Activated T-cell treated with anti-CD3 and anti-CD28 coated beads, Interleukin-2, amount 50 U/mL, for 48 hours (primary cell): ENCODE measurements around the gene ZNF559.
A peak's percentile ranks its signal among the peaks of the same experiment; 100 is the strongest.

Experiments
- DNase-seq, 2 experiments: peaks; one replicate each; pipeline ENCODE4 v3.0.0-alpha.2; 2020

Gene ZNF559

GRCh38 chr19:9354651-9355050 lies 30.7 kb downstream of the ZNF559 start:
- no peak for DNase-seq

GRCh38 chr19:9362905-9363304 lies 38.9 kb downstream of the ZNF559 start, which contains the start of gene ZNF177:
Gene ZNF177 (plus strand): TSS chr19:9363013. CDS start chr19:9378312, 15,299 bp downstream.
- DNase-seq: peak in 1 of 2 experiments; percentile 16

- no peak for DNase-seq
Measured at GRCh38 chr19:9370738-9371619, 47.0 kb downstream of the ZNF559 start.

GRCh38 chr19:9381361-9381785 lies 57.4 kb downstream of the ZNF559 start:
- no peak for DNase-seq
